AG09309 (cell line): Measurements from ENCODE around the gene LCAT.

ENCODE experiments used
- DNase-seq: peaks from one replicate; pipeline ENCODE4 v3.0.0-alpha.2; 2010; ENCODE audit warnings: low read depth
- H3K4me3 ChIP-seq: 2 replicates; pipeline ENCODE4 v1.5.1; 2011; ENCODE audit warnings: mild to moderate bottlenecking, low read depth, low read length, moderate library complexity; ENCODE audit not compliant: control insufficient read depth
- CTCF ChIP-seq: IDR thresholded peaks from 2 replicates; pipeline ENCODE4 v1.5.1; 2011; ENCODE audit warnings: mild to moderate bottlenecking, low read depth, low read length, inconsistent platforms; ENCODE audit not compliant: insufficient read depth, control insufficient read depth; ENCODE audit errors: missing control alignments

LCAT gene

GRCh38 chr16:67926181-67926750, 17.7 kb downstream of the LCAT start:
- no peak for TF ChIP-seq CTCF
- no peak overlapping the region for H3K4me3 ChIP-seq
- no peak for DNase-seq

GRCh38 chr16:67924140-67924906, 19.6 kb downstream of the LCAT start:
- no peak for DNase-seq
- no peak overlapping the region for H3K4me3 ChIP-seq
- TF ChIP-seq CTCF: no peak

DNA sequence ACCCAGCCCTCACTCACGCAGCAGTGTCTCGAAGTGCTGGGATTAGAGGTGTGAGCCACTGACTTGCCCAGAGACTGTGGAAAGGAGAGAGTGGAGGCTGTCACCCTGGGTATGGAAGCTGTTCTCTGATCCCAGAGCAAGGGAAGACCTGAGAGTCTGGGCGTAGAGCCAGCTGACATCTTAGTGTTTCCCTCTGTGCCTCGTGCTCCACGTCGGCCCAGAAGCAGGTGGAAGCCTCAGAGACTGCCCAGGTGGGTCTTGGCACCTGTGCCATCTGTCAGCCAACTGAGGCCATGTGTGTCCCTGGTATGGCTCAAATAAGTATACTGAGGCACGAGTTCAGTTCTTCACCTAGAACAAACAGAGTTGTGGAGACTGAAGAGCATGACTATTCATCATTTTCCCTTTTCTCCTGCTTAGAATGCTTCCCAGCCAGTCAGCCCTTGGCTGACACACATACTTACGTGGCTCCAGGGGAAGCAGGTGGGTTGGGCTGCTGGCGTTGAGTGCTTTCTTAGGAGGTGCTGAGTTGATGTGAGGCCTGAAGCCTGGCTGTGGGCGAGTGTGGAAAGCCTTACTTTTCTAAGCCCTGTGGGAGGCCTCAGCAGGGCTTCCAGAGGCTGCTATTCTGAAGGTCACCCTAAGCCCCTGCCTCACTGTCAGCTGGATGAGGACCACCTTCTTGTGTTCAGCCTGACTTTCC, 20.4 kb downstream of the LCAT start:
- no peak overlapping the region for H3K4me3 ChIP-seq
- no peak for TF ChIP-seq CTCF
- DNase-seq: no peak

DNA sequence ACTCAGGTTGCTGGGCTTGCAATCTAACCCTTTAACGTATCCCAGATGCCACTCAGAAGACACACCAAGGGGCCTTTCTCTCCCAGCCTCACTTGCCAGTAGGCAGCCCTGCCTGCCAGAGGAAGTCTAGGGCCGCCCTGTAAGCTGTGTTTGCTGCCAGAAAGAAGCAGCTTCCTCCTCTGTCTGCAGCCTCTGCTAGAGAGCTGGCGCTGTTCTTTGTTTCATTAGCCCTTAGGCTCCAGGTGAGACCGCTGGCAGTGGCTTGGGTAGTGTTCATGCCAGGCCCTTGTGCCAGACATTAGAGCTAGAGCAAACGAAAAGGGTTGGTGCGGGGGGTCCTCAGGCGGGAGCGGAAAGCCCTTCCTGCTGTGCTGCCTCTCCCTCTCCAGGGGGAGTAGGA, 21.2 kb downstream of the LCAT start:
- no peak for DNase-seq
- no peak overlapping the region for H3K4me3 ChIP-seq
- no peak for TF ChIP-seq CTCF

GRCh38 chr16:67922221-67922620, 21.7 kb downstream of the LCAT start:
- no peak overlapping the region for H3K4me3 ChIP-seq
- no peak for TF ChIP-seq CTCF
- no peak for DNase-seq

DNA sequence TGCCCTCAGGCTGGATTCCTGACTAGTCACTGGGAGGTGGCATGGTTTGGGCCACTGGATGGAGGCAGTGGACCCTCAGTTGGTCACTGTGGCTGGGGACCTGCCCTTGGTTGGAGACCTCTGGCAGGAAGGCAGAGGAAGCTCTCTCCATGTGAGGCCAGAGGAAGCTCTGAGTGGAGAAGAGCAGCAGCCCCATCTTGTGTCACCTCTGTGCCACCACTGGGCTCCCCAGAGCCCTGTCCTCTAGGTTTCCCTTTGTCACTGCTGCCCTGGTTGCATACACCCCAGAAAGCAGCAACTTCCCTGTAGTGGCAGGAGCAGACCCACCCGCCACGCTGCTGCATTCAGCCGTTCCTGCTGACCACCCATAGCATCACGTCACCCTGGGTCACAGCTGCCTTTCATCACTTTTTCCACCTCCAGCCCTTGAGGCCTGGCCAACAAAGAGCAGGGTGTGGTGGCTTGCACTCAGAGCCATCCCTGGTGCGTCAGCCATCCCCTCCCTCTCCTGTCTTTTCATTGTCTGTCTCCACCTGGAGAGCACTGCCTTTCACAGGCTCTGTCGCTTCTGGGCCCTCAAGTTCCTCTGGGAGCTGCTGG, 24.2 kb downstream of the LCAT start:
- no peak for TF ChIP-seq CTCF
- H3K4me3 ChIP-seq: no peak overlapping the region
- DNase-seq: no peak
